HepG2 (cell line): ENCODE data around the gene GPATCH3. TPM values are rescaled to one million over a fixed set of nuclear protein-coding genes. Genes with fewer than 3 reads are reported as not detected.

Experiments used
- DMAP1 ChIP-seq: IDR thresholded peaks from 2 replicates; pipeline ENCODE4 v1.6.1; 2016
- FOXA3 ChIP-seq: IDR thresholded peaks from 2 replicates; pipeline ENCODE4 v1.6.1; 2016; ENCODE audit warnings: missing genetic modification reagents, missing compliant biosample characterization
- FOXP1 ChIP-seq, 2 experiments: fragments of 450-650 bp in 1 of 2; IDR thresholded peaks; 2 replicates each; pipeline ENCODE4 v1.6.1; 2017 to 2018; ENCODE audit warnings: antibody characterized with exemption in 1 of 2
- HIC2 ChIP-seq: sonication (generic); formaldehyde crosslinking; IDR thresholded peaks from 2 replicates; pipeline ENCODE4 v1.9.0; 2022; ENCODE audit warnings: low read depth, missing genetic modification reagents
- HMGXB3 ChIP-seq: sonication (generic); formaldehyde crosslinking; IDR thresholded peaks from 2 replicates; pipeline ENCODE4 v1.4.0; 2020; ENCODE audit warnings: missing genetic modification reagents, borderline replicate concordance
- HOXA7 ChIP-seq: sonication (generic); formaldehyde crosslinking; IDR thresholded peaks from 2 replicates; pipeline ENCODE4 v1.8.1; 2022; ENCODE audit warnings: mild to moderate bottlenecking, missing genetic modification reagents, moderate library complexity
- KLF13 ChIP-seq: sonication (generic); formaldehyde crosslinking; IDR thresholded peaks from 2 replicates; pipeline ENCODE4 v1.4.0; 2020; ENCODE audit warnings: mild to moderate bottlenecking, missing genetic modification reagents
- KLF16 ChIP-seq, 2 experiments: sonication (generic) in 1 of 2; formaldehyde crosslinking in 1 of 2; IDR thresholded peaks; 2 replicates each; pipeline versions ENCODE4 v1.6.1 to v1.8.0; 2016 to 2023; ENCODE audit warnings: missing genetic modification reagents in 2 of 2, missing compliant biosample characterization in 1 of 2
- KMT2B ChIP-seq: IDR thresholded peaks from 2 replicates; pipeline ENCODE4 v1.6.1; 2016; ENCODE audit warnings: missing genetic modification reagents, missing compliant biosample characterization
- MYC ChIP-seq: sonication (generic); formaldehyde crosslinking; IDR thresholded peaks from 2 replicates; pipeline ENCODE4 v1.9.0; 2021; ENCODE audit warnings: missing genetic modification reagents, borderline replicate concordance
- POLR2AphosphoS5 ChIP-seq: IDR thresholded peaks from 2 replicates; pipeline ENCODE4 v1.6.1; 2012; ENCODE audit warnings: low read depth, low read length
- RFX5 ChIP-seq: IDR thresholded peaks from 2 replicates; pipeline ENCODE4 v1.6.1; 2011; ENCODE audit warnings: low read depth, low read length, improper control_type of control experiment
- SRSF4 ChIP-seq: fragments of 200-400 bp; formaldehyde crosslinking; IDR thresholded peaks from one replicate; pipeline ENCODE4 v1.6.1; 2018; ENCODE audit warnings: mild to moderate bottlenecking, low read depth, low read length, moderate library complexity; ENCODE audit not compliant: poor library complexity, severe bottlenecking
- SSRP1 ChIP-seq: IDR thresholded peaks from 2 replicates; pipeline ENCODE4 v1.6.1; 2016; ENCODE audit warnings: control low read depth
- THAP8 ChIP-seq: sonication (generic); formaldehyde crosslinking; IDR thresholded peaks from 2 replicates; pipeline ENCODE4 v1.5.1; 2020; ENCODE audit warnings: missing genetic modification reagents, mild to moderate bottlenecking, borderline replicate concordance
- ZFP37 ChIP-seq: sonication (generic); formaldehyde crosslinking; IDR thresholded peaks from 2 replicates; pipeline ENCODE4 v1.4.0; 2020; ENCODE audit warnings: missing genetic modification reagents, borderline replicate concordance
- ZNF264 ChIP-seq: sonication (generic); formaldehyde crosslinking; IDR thresholded peaks from 2 replicates; pipeline ENCODE4 v1.4.0; 2020; ENCODE audit warnings: missing genetic modification reagents
- ZNF777 ChIP-seq: sonication (generic); formaldehyde crosslinking; IDR thresholded peaks from 2 replicates; pipeline ENCODE4 v1.4.0; 2020; ENCODE audit warnings: missing genetic modification reagents
- polyA plus RNA-seq, 8 experiments: library from polyadenylated mRNA; depleted of rRNA in 3 of 8; stranded (reverse) in 7 of 8; unstranded in 1 of 8; fragments of >200 nt; fragmentation: Illumina TruSeq in 4 of 8; extraction: Trizol in 4 of 8; gene quantifications; 2 replicates each; pipeline versions ENCODE4 v1.2.1 to v1.2.3, GENCODE V29; 2011 to 2016; ENCODE audit warnings: low read depth in 4 of 8, missing spikeins in 1 of 8, mixed read lengths in 1 of 8; ENCODE audit not compliant: insufficient read depth in 1 of 8
- total RNA-seq, 5 experiments: library from RNA; depleted of rRNA; stranded (reverse); fragments of >200 nt; fragmentation: Illumina TruSeq; extraction: Trizol; gene quantifications; 2 replicates each; pipeline ENCODE4 v1.2.3, GENCODE V29; 2016; ENCODE audit warnings: low read depth in 1 of 5
- TF ChIP-seq, protein P1 (sequence below): sonication (generic); formaldehyde crosslinking; IDR thresholded peaks from 2 replicates; pipeline ENCODE4 v1.5.0; 2020; ENCODE audit warnings: mild to moderate bottlenecking, missing genetic modification reagents, borderline replicate concordance

The GPATCH3 gene
- total and polyA plus RNA-seq, 2 of the 13 experiments (the other 11 are each of a cell fraction or from before 2014, with no cell fraction given), result 8.3 to 11.0 TPM

GRCh38 chr1:26915204-26915842, 15.1 kb upstream of the GPATCH3 start (continued):
- TF ChIP-seq ZNF264 (CRISPR knock-in tag) (no peak), POLR2AphosphoS5 (peak; percentile 27; the same call in 1 of the 2 replicates), KLF13 (CRISPR knock-in tag) (no peak), HOXA7 (CRISPR knock-in tag) (no peak), KMT2B (no peak), ZFP37 (CRISPR knock-in tag) (peak; percentile 64; the same call in 1 of the 2 replicates), SSRP1 (peak; percentile 48; the same call in 1 of the 2 replicates), HMGXB3 (CRISPR knock-in tag) (no peak), MYC (CRISPR knock-in tag) (peak; percentile 90), DMAP1 (CRISPR knock-in tag) (peak; percentile 58; the same call in 1 of the 2 replicates), RFX5 (no peak), HIC2 (CRISPR knock-in tag) (peak; percentile 98), SRSF4 (no peak), ZNF777 (no peak), FOXP1 (IDR thresholded peaks at IDR 0.05) (no peak), FOXP1 (CRISPR knock-in tag; IDR thresholded peaks at IDR 0.05) (peak; percentile 44), THAP8 (CRISPR knock-in tag) (no peak), KLF16 (CRISPR knock-in tag; IDR thresholded peaks at IDR 0.05) (0 out of 4 replicates have a peak, but pooled peaks of 1 of the 2 experiments have one; percentile 23), FOXA3 (CRISPR knock-in tag) (peak; percentile 68)
- TF ChIP-seq, protein P1, sequence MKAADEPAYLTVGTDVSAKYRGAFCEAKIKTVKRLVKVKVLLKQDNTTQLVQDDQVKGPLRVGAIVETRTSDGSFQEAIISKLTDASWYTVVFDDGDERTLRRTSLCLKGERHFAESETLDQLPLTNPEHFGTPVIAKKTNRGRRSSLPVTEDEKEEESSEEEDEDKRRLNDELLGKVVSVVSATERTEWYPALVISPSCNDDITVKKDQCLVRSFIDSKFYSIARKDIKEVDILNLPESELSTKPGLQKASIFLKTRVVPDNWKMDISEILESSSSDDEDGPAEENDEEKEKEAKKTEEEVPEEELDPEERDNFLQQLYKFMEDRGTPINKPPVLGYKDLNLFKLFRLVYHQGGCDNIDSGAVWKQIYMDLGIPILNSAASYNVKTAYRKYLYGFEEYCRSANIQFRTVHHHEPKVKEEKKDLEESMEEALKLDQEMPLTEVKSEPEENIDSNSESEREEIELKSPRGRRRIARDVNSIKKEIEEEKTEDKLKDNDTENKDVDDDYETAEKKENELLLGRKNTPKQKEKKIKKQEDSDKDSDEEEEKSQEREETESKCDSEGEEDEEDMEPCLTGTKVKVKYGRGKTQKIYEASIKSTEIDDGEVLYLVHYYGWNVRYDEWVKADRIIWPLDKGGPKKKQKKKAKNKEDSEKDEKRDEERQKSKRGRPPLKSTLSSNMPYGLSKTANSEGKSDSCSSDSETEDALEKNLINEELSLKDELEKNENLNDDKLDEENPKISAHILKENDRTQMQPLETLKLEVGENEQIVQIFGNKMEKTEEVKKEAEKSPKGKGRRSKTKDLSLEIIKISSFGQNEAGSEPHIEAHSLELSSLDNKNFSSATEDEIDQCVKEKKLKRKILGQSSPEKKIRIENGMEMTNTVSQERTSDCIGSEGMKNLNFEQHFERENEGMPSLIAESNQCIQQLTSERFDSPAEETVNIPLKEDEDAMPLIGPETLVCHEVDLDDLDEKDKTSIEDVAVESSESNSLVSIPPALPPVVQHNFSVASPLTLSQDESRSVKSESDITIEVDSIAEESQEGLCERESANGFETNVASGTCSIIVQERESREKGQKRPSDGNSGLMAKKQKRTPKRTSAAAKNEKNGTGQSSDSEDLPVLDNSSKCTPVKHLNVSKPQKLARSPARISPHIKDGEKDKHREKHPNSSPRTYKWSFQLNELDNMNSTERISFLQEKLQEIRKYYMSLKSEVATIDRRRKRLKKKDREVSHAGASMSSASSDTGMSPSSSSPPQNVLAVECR (CRISPR knock-in tag), result 0 out of 2 replicates have a peak, but pooled peaks have one; percentile 44
